Mucosa of descending colon (tissue), 3 donors: ENCODE measurements around the gene SCGB1C1. TPM values are rescaled to one million over a fixed set of nuclear protein-coding genes. Genes with fewer than 3 reads are reported as not detected.
"Not testable (repeated sequence)": the region's sequence is repeated elsewhere in the genome, so short reads cannot be mapped to it uniquely, and the experiment has no call there.

Source experiments
- ATAC-seq: fragments of 200-7000 bp; cut with Tn5 transposase; one replicate; pipeline ENCODE4 v1.9.1; 2020; ENCODE audit warnings: mild to moderate bottlenecking, moderate library complexity
- DNase-seq, 3 donors: peaks; one replicate each; pipeline ENCODE4 v3.0.0-alpha.2; 2020
- H3K36me3 ChIP-seq: fragments of 200-600 bp; one replicate; pipeline ENCODE4 v1.8.0; 2021; ENCODE audit warnings: low read depth, mild to moderate bottlenecking
- H3K4me1 ChIP-seq: fragments of 200-600 bp; one replicate; pipeline ENCODE4 v1.8.0; 2021; ENCODE audit warnings: low read depth, mild to moderate bottlenecking
- H3K4me3 ChIP-seq: fragments of 200-600 bp; one replicate; pipeline ENCODE4 v1.8.0; 2021; ENCODE audit warnings: mild to moderate bottlenecking
- H3K9me3 ChIP-seq: fragments of 200-600 bp; one replicate; pipeline ENCODE4 v1.8.0; 2021; ENCODE audit warnings: mild to moderate bottlenecking
- intact Hi-C, 2 donors: fragments of 100-400 bp; cut with DNase I in 1 of 2; cut with micrococcal nuclease in 1 of 2; formaldehyde crosslinking; loops; one replicate each; pipeline versions ENCODE4 v1.11.0 to v1.11.1; 2022; cut with DNase I, micrococcal nuclease
- long read RNA-seq, 2 donors: library from polyadenylated mRNA; unstranded; transcript quantifications; one replicate each; pipeline ENCODE4 v2.0.0, GENCODE V29; 2019 to 2021
- total RNA-seq, 3 donors: library from RNA; stranded (reverse); fragmentation: NEBNext Ultra II Directional in 2 of 3; extraction: Animal tissue kit (Norgen Biotek cat#: 25700) in 2 of 3; gene quantifications; one replicate each; pipeline versions ENCODE4 v1.2.1 to v1.2.4, GENCODE V29; 2021 to 2023
- TF ChIP-seq, protein P1 (sequence below): fragments of 200-600 bp; IDR thresholded peaks from one replicate; pipeline ENCODE4 v1.8.0; 2022; ENCODE audit warnings: antibody characterized with exemption, mild to moderate bottlenecking
- donor health status: DM: no; HTN: no; CAD: no; lungs with moderate emphysema.
- donor health status: DM: no; HTN: no; CAD: no.
- donor health status: DM: no; HTN: yes; CAD: no.

Gene SCGB1C1
- not detected for total RNA-seq
- long read RNA-seq, donor 1: 0 reads
- long read RNA-seq, donor 2: 0 reads

DNA sequence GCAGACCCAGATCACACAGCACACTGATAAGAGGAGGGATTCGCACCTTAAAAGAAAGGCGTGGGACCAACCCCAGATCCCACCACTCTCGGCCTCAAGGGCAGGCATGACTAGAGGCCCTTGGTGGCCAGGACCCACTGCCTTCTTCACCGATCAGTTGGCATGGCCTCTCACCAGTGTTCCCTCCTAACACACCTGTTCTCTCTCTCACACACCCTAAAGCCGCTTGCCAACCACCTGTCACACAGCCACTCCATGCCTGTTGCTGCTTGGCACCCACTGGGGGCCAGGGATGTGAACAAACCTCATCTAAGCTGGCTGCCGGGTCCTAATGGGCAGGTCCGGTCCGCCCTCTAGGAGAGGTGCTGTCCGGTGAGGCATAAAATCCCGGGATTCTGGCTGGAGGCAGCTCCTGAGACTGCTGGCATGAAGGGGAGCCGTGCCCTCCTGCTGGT lies at the start of gene SCGB1C1:
Gene SCGB1C1, plus strand, starts transcription at position 405 of the 455 bp plus-strand sequence. Its CDS starts 22 bp downstream, at position 427.
- H3K36me3 ChIP-seq, H3K4me3 ChIP-seq, H3K4me1 ChIP-seq, intact Hi-C loops, ATAC-seq, DNase-seq, H3K9me3 ChIP-seq: not testable (repeated sequence)

DNA sequence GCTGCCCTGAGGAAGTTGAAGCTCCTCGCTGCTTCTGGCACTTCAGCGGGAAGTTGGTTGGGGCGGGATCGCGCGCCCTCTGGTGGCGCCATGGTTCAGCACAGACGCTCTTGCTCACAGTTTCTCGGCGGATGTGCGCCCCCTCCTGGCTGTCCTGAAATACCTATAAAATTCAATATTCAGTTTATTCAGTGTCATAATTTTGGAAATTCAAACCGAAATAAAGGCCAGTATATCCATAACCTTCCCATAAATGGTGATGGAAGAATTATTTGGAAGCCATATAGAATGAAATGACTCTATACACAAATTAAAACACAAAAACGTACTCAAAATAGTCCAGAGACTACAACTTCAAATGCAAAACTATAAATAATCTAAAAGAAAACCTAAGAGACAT lies 12.6 kb upstream of the SCGB1C1 start:
- H3K4me1 ChIP-seq, H3K9me3 ChIP-seq, intact Hi-C loops, H3K36me3 ChIP-seq, ATAC-seq, DNase-seq, H3K4me3 ChIP-seq: not testable (repeated sequence)

DNA sequence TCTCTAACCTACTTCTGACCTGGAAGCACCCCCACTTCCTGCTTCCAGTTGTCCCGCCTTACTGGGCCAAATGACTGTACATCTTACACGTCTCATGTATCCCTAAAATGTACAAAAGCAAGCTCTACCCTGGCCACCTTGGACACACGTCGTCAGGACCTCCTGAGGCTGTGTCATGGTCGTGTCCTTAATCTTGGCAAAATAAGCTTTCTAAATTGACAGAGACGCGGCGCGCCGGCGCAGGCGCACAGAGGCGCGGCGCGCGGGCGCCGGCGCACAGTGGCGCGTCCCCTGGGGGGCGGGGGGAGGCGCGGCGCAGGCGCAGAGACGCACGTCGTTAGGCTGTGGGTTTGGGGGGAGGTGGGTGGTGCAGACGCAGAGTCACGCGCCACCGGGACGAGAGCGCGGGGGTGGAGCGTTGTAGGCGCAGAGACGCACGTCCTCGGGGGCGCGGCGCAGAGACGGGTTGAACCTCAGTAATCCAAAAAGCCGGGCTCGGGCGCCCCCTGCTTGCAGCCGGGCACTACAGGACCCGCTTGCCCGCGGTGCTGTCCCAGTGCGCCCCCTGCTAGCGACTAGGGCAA lies 3.6 kb upstream of the SCGB1C1 start:
- H3K36me3 ChIP-seq, H3K9me3 ChIP-seq, H3K4me3 ChIP-seq, intact Hi-C loops, H3K4me1 ChIP-seq: not testable (repeated sequence)
- ATAC-seq: peak; percentile 45
- peak; percentile 11 to 48 (median 21) for DNase-seq

DNA sequence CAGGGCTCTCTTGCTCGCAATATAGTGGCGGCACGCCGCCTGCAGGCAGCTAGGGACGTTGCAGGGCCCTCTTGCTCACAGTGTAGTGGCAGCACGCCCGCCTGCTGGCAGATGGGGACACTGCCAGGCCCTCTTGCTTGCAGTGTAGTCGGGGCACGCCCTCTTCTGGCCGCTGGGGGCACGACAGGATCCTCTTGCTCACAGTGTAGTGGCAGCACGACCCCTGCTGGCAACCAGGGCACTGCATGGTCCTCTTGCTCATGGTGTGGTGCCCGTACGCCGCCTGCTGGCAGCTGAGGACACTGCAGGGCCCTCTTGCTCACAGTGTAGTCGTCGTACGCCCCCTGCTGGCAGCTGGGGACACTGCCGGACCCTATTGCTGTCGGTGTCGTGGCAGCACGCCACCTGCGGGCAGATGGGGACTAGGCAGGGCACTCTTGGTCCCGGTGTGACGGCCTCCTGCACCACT lies 3.0 kb upstream of the SCGB1C1 start:
- DNase-seq (peak; percentile 22 to 64 (median 39)), ATAC-seq (peak; percentile 85)
- intact Hi-C loops: not testable (repeated sequence)

DNA sequence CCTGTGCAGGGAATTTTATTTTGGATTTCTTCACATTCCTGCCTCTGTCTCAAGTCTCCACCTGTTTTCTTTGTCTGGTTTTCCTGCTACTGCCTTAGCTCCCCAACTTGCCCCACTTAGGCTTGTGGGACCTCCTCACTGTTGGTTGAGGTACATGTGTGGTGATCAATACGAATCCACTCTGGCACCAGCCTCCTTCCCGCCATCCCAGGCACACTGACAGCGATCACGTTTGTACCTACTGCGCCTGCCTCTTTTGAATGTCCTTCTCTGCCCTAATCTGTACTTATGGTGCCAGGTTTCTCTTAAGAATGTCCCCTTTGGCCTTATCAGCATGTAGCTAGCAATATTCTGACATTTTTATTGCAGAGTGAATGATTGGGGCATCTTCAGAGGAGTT lies 2.3 kb upstream of the SCGB1C1 start:
- H3K4me3 ChIP-seq, ATAC-seq, intact Hi-C loops, H3K9me3 ChIP-seq, H3K4me1 ChIP-seq, H3K36me3 ChIP-seq: not testable (repeated sequence)
- peak in 1 of 3 donors; percentile 12 for DNase-seq

More for the DNA sequence above, 3.0 kb upstream of the SCGB1C1 start:
- H3K36me3 ChIP-seq, H3K4me3 ChIP-seq, H3K9me3 ChIP-seq, H3K4me1 ChIP-seq: not testable (repeated sequence)

DNA sequence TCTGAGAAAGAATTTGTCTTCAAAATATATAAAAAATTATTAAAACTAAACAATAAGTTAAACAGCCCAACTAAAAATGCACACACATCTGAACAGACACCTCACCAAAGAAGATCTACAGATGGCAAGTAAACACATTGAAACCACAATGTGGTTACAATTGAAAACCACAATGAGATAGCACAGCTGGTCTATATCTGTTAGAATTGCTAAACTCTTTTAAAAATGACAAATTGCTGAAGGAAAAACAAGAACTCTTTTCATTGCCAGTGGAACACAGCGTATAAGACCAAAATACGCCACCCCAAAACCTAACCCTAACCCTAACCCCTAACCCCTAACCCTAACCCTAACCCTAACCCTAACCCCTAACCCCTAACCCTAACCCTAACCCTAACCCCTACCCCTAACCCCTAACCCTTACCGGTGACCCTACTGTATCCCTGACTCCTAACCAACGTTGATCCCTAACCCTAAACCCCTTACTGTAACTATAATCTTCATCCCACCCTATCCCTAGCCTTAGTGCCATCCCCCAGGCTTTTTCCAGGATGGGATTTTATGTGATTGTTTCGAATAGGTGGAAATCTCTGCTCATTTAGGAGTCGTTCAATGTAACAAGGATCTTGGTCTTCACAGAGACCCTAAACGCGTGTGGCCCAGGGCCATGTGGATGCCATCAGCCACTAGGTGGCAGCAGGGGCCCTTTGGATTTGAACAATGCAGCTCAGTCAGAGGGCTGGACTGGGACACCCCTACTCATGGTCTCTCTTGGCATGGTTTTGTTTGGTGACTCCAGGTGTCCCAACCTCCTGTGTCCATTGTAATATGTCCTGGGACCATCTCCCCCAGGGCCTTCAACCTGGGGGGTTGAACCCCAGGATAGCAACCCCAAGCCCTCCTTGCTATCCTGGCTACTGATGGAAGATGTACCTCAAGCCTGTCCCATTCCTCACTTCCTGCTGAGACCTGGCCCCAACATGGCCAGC lies 1.1 kb upstream of the SCGB1C1 start:
- TF ChIP-seq, protein P1, sequence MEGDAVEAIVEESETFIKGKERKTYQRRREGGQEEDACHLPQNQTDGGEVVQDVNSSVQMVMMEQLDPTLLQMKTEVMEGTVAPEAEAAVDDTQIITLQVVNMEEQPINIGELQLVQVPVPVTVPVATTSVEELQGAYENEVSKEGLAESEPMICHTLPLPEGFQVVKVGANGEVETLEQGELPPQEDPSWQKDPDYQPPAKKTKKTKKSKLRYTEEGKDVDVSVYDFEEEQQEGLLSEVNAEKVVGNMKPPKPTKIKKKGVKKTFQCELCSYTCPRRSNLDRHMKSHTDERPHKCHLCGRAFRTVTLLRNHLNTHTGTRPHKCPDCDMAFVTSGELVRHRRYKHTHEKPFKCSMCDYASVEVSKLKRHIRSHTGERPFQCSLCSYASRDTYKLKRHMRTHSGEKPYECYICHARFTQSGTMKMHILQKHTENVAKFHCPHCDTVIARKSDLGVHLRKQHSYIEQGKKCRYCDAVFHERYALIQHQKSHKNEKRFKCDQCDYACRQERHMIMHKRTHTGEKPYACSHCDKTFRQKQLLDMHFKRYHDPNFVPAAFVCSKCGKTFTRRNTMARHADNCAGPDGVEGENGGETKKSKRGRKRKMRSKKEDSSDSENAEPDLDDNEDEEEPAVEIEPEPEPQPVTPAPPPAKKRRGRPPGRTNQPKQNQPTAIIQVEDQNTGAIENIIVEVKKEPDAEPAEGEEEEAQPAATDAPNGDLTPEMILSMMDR: peak; percentile 29
- H3K36me3 ChIP-seq, H3K9me3 ChIP-seq, H3K4me1 ChIP-seq, H3K4me3 ChIP-seq, intact Hi-C loops: not testable (repeated sequence)
- DNase-seq (peak in 2 of 3 donors; percentile 38 to 53), ATAC-seq (peak; percentile 68)

DNA sequence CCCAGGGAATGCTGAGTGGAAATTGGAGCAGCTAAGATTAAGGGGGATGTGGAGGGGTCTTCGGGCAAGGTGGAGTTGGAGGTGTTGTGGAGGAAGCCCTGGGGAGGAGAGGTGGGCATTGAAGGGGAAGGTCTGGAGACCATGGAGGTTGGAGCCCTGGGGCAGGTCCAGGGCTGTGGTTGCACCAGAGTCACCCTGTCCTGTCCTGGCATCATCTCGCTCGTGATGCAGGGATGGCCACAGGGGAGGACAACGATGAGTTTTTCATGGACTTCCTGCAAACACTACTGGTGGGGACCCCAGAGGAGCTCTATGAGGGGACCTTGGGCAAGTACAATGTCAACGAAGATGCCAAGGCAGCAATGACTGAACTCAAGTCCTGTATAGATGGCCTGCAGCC lies 603 bp downstream of the SCGB1C1 start:
- H3K4me3 ChIP-seq, intact Hi-C loops, ATAC-seq: not testable (repeated sequence)

DNA sequence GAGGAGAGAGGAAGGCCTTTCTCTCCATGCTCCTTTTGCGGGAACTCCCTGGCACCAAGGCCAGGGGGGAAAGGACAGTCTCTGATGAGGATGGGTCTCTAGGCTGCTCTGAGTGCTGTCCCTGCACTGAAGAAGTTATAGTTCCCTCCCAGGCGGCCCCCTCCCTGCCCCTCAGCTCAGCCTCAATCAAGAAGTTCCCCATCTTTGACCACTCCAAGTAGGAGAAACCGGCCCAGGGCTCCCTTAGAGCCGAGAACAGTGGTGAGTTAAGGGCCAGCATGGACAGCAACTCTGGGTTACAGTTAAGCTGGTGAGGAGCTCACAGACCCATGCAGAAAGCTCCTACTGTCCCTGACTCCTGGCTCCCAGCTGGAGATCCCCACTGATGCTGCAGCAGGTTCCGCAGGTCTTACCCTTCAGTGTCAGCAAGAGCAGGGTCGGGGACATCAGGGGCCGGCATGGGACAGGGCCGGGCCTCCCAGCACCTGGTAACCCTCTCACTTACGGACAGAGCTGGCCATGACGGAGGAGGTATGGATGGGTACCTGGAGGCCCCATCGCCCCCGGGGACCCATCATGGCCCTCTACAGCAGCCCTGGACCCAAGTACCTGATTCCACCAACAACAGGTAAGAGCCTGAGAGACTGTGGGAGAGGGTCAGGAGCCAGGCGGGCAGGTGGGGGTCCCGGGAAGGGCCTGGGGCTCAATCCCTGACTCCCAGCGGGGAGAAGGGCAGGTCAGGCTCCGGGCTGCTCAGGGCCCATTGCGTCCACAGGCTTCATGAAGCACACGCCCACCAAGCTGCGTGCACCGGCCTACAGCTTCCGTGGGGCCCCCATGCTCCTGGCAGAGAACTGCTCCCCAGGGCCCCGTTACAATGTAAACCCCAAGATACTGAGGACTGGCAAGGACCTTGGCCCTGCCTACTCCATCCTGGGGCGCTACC lies 4.2 kb downstream of the SCGB1C1 start:
- H3K4me3 ChIP-seq: no peak overlapping the region
- ATAC-seq: no peak

More for the DNA sequence above, 603 bp downstream of the SCGB1C1 start:
- H3K9me3 ChIP-seq, H3K36me3 ChIP-seq, H3K4me1 ChIP-seq: not testable (repeated sequence)
- DNase-seq: peak in 2 of 3 donors; percentile 18 to 31

More for the DNA sequence above, 4.2 kb downstream of the SCGB1C1 start:
- no peaks in the 10 kb centered on the region for H3K9me3 ChIP-seq
- intact Hi-C loops: no loop called here
- DNase-seq: peak in 1 of 3 donors; percentile 44
- no peaks in the 10 kb centered on the region for H3K36me3 ChIP-seq
- TF ChIP-seq, protein P1: no peak
- no peaks in the 10 kb centered on the region for H3K4me1 ChIP-seq
